ENCODE data around the gene ROBO1.

ROBO1 gene

GRCh38 chr3:79041621-79042020 lies 726.2 kb downstream of the ROBO1 start:
- DNase-seq: peak; percentile 50

GRCh38 chr3:79040701-79041100 lies 727.1 kb downstream of the ROBO1 start:
- no peak for DNase-seq

- DNase-seq: no peak
Measured at GRCh38 chr3:79040091-79040490, 727.7 kb downstream of the ROBO1 start.

GRCh38 chr3:79039192-79039591 lies 728.6 kb downstream of the ROBO1 start:
- DNase-seq: no peak

- no peak for DNase-seq
Measured at GRCh38 chr3:79038636-79039035, 729.2 kb downstream of the ROBO1 start.

- no peak for DNase-seq
Measured at GRCh38 chr3:79038057-79038456, 729.7 kb downstream of the ROBO1 start.

GRCh38 chr3:79032686-79033318 lies 735.0 kb downstream of the ROBO1 start:
- peak; percentile 75 for DNase-seq

GRCh38 chr3:79030157-79030556 lies 737.6 kb downstream of the ROBO1 start:
- DNase-seq: no peak

- no peak for DNase-seq
Measured at GRCh38 chr3:79028916-79029315, 738.9 kb downstream of the ROBO1 start.

GRCh38 chr3:79027593-79027992 lies 740.2 kb downstream of the ROBO1 start:
- DNase-seq: peak; percentile 85

GRCh38 chr3:79019924-79020173 lies 747.9 kb downstream of the ROBO1 start:
- DNase-seq: no peak

- DNase-seq: peak; percentile 94
Measured at GRCh38 chr3:79019137-79019923, 748.5 kb downstream of the ROBO1 start.

- DNase-seq: peak; percentile 66
Measured at GRCh38 chr3:79018671-79019136, 749.1 kb downstream of the ROBO1 start.

- peak; percentile 69 for DNase-seq
Measured at GRCh38 chr3:79018265-79018664, 749.5 kb downstream of the ROBO1 start.

GRCh38 chr3:79016587-79017376 lies 751.0 kb downstream of the ROBO1 start:
- DNase-seq: peak; percentile 16

GRCh38 chr3:79015854-79016253 lies 751.9 kb downstream of the ROBO1 start:
- DNase-seq: peak; percentile 9

- peak; percentile 58 for DNase-seq
Measured at GRCh38 chr3:79012946-79013362, 754.8 kb downstream of the ROBO1 start.

- peak; percentile 52 for DNase-seq
Measured at GRCh38 chr3:79012530-79012913, 755.3 kb downstream of the ROBO1 start.

- DNase-seq: peak; percentile 58
Measured at GRCh38 chr3:79011821-79012529, 755.8 kb downstream of the ROBO1 start.

- no peak for DNase-seq
Measured at GRCh38 chr3:79009861-79010260, 757.9 kb downstream of the ROBO1 start.

GRCh38 chr3:79006077-79006476 lies 761.7 kb downstream of the ROBO1 start:
- no peak for DNase-seq

- DNase-seq: peak; percentile 57
Measured at GRCh38 chr3:79005084-79005483, 762.7 kb downstream of the ROBO1 start.

GRCh38 chr3:79003994-79004393 lies 763.8 kb downstream of the ROBO1 start:
- no peak for DNase-seq
